Measurements from ENCODE around the gene KIAA0040.

Gene KIAA0040

DNA sequence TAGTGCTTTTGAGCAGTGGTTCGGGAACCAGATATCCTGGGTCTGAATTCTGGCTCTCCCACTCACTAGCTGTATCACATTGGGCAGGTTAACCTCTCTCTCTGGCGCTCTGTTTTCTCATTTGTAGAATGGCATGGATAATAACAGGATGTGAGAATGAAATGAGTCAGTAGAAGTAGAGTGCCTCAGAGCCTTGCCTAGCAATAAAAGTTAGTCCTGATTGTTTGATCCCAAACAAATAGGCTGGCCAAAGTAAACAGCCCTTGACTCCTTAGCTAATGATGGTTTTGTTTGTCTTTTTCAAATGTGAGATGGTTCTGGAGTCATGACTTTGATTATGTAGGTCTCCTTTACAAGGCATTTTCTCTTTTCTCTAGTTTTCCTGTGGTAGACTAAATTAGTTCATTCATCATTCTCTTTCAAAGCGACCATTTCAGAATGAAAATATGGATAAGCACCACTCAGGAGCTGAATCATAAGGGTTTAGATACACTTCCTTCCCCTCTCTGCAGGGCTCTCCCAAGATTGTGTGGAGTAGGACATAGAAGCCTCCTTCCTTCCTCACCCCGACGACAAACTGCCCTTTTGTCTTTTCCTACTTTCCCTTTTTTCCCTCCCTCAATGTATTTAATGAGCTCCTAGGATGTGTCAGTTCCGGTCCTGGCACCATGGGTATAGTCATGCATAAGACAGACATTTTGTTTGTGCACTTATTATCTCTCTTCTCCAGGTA, 23.1 kb downstream of the KIAA0040 start:
- no peak for DNase-seq

GRCh38 chr1:175168782-175169181, 23.8 kb downstream of the KIAA0040 start:
- DNase-seq, result no peak

GRCh38 chr1:175167861-175168260, 24.7 kb downstream of the KIAA0040 start:
- DNase-seq, result no peak

- DNase-seq, result no peak
These were observed 25.8 kb downstream of the KIAA0040 start for GRCh38 chr1:175166746-175167145.

- no peak for DNase-seq
These were observed 27.8 kb downstream of the KIAA0040 start for GRCh38 chr1:175164751-175165150.

- no peak for DNase-seq
These were observed 28.9 kb downstream of the KIAA0040 start for GRCh38 chr1:175163702-175164101.

- DNase-seq, result no peak
These were observed 29.6 kb downstream of the KIAA0040 start for GRCh38 chr1:175162955-175163354.

GRCh38 chr1:175158170-175158591, 34.4 kb downstream of the KIAA0040 start:
- DNase-seq, result peak; percentile 69

DNA sequence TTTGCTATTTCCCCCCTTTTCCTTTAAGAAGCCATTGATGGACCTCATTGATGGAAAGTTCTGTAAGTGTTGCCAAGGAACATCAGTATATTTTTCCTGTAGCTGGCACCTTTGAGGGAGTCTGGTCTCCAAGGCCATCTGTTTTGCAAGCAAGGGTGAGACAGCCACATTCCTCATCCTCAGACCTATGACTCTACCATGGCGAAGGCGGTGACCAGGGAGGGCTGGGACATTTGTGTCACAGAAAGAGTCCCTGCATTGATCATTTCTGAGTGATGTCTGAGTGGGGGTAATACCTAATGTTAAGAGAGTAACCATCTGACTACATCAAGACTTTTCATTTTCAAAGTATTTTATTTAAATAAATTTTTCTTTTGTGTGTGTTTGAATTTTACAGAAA, 35.4 kb downstream of the KIAA0040 start:
- DNase-seq, result no peak

DNA sequence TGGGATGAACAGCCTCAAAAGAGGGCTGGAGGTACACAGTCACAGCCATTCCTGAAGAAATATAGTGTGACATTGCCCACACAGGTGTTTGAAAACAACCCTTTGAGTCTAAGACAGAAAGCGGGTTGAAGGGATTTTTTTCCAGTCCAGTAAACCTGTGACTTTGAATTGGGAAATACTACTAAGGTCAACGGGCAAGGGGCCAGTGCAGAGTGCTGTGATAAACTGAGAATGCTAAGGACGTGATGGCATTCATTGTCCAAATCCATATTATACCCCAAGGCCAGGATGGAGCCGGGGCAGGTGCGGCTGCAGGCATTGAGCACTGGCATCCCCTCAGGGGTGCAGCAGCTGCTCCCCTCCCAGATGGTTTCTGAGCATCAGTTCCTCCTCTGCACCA, 36.6 kb downstream of the KIAA0040 start:
- no peak for DNase-seq

- no peak for DNase-seq
These were observed 37.1 kb downstream of the KIAA0040 start for GRCh38 chr1:175155473-175155856.

- DNase-seq, result peak; percentile 92
These were observed 37.7 kb downstream of the KIAA0040 start for GRCh38 chr1:175154629-175155472.

DNA sequence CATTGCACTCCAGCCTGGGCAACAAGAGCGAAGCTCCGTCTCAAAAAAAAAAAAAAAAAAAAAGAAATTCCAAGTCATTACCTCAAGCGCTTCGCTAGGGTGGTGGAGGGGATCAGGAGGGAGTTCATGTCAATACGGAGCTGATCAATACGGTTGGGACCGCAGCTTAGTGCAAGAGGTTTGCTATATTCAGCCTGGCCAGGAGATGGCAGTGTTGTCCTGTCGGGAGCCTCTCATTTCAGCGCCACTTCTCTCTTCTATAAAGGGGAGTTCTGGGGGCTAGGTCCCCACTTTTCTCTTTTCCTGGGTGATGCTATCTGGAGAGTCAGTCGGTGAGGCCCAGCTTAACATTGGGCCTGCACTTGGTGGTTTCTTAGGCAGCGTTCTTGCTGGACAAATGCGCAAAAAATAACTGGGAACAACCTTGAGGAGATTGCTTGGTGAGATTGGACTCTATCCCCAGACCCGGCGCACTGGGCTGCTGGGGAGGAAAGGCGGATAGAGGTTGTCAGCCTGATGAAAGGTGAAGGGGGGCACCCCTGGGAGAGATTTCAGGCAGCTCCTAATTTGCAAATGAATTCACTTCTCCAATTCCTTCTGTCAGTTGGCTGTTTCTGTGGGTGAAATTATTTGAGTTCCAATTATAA, 40.4 kb downstream of the KIAA0040 start:
- DNase-seq, result peak; percentile 88

DNA sequence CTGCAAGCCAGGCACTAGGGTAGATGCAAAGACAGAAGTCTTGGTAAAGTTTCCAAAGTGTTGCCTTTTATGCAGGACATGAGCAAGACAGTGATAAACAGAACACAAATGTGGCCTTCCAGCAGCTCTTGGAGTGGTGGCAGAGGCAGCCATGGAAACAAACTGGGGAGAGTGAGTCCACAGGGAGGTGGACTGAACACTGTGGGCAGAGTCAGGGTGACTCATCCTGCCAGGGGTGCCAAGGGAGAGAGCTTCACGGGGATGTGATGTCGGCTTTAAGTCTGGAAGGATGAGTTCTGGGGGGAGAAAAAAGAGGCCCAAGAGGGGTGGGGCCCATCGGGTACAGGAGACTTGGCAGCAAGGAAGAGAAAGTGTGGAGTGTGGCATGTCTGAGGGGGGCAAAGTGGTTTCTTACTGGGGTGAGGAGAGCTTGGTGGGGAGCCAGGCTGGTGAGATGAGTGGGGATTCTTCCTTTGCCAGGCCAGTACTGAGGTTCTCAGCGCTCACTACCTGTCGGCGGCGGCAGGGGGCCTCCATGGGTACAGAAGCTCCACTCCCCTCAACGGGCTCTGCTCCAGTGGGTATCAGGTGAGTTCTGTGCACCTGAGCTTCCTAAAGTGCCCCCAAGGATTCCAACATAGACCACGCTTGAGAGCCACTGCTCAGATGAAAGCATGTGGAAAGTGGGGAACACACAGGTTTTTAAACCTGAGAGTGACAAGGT, 41.8 kb downstream of the KIAA0040 start:
- DNase-seq, result no peak

DNA sequence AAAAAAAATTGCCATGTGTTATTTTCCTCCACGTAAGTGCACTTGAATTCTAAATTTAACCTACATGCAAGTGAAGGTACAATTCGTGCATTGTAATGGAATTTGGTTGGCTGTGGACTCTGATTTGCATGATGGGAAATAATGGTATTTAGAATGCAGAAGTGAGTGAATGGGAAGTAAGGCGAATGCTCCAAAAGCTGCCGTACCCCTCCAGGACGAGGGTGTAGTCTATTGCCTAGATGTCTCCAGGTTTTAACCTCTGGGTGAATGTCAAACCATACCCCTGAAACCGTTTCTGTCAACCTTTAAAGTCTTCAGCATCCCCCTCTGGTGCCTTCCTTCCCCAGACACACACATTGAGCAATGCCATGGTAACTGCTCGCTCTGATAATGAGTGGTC, 44.5 kb downstream of the KIAA0040 start:
- no peak for DNase-seq

DNA sequence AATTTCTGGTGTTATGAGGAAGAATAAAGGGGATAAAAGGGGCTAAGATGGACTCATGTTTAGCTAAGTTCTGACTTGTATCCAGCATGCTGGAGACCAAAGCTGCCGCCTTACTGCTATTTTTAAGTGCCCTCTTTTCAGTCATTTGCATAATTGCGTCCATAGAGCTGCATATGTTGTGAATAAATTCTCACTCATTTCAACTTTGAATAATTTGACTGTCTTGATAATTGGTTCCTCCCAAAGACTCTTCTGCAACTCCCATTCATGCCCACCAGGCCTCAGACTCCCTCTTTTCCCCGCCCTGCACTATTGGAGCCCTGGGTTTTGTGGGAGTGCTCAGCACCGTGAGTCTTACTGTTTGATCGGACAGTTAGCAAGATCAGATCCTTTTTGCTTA, 45.0 kb downstream of the KIAA0040 start:
- DNase-seq, result no peak

DNA sequence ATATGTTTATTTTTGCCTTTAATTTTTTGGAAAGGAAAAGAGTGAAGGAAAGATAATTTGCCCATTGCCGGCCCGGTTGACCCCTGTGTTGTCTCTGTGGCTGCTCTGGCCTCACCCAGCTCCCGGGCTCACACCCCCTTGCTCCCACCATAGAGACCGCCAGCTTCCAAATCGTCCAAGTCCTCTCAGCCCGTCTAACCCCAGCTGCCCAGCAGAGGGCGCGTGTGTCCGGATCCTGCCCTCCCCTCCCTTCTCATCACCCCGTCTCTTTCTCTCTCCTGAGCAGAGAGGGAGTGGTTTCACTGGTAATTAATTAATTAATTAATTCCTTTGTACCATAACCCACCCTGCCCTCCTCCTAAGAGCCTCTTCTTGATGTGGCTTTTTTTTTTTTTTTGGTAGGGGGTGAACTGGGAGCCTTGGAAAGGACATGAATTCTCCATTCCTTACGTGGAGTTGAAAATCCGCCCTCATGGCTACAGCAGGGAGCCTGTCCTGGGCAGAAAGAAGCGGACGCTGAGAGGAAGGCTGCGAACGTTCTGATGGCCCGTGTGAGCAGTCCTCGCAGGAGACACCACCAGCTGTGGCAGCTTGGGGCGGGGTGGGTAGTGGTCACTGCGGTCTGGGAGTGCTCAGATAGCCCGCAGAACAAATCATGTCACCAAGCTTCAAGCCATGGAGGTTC, 45.9 kb downstream of the KIAA0040 start:
- peak; percentile 92 for DNase-seq

- peak; percentile 45 for DNase-seq
These were observed 46.6 kb downstream of the KIAA0040 start for GRCh38 chr1:175145899-175146528.

GRCh38 chr1:175138579-175138978, 54.0 kb downstream of the KIAA0040 start:
- no peak for DNase-seq

DNA sequence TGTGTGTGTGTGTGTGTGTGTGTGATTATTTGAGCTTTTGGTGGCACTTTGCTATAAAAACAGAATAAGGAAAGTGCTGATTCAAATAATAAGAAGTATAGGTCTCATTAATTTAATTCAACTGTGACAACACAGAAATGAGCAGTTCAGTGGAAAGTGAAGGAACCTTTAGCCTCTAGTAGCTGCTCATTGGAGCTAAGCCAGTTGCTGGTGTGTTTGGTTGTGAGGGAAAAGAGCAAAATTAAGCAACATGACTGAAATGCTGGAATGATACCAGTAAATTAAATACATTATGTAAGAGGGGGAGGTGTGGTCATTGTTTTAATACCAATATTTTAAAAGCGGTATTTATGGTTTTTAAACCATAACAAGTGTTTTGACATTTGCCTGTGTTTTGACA, 55.2 kb downstream of the KIAA0040 start:
- no peak for DNase-seq

- no peak for DNase-seq
These were observed 56.3 kb downstream of the KIAA0040 start for GRCh38 chr1:175136246-175136645.

DNA sequence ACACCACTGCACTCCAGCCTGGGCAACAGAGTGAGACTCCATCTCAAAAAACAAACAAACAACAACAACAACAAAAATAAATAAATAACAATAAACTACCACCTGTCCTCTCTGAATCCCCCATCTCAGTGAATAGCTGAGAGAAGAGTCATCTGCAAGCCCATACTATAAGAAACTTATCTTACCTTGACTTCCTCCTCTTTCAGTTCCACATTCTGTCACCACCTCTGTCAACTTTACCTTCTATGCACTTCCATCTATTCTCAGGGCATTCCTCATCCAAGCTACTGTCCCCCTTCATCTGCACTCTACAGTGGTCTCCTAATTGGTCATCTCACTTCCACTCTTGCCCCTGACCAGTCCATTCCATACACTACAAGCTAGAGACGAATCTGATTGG, 58.1 kb downstream of the KIAA0040 start:
- no peak for DNase-seq
